SKM-1 treated with dmso at 0.1 percent for 144 hours (cell line): ENCODE measurements around the gene LCMT2.
"Not testable (repeated sequence)": the region's sequence is repeated elsewhere in the genome, so short reads cannot be mapped to it uniquely, and the experiment has no call there.

Experiments
- DNase-seq: peaks from one replicate; lab custom pipeline; 2025; ENCODE audit not compliant: unreplicated experiment; lab: John Stamatoyannopoulos, UW

Gene LCMT2

DNA sequence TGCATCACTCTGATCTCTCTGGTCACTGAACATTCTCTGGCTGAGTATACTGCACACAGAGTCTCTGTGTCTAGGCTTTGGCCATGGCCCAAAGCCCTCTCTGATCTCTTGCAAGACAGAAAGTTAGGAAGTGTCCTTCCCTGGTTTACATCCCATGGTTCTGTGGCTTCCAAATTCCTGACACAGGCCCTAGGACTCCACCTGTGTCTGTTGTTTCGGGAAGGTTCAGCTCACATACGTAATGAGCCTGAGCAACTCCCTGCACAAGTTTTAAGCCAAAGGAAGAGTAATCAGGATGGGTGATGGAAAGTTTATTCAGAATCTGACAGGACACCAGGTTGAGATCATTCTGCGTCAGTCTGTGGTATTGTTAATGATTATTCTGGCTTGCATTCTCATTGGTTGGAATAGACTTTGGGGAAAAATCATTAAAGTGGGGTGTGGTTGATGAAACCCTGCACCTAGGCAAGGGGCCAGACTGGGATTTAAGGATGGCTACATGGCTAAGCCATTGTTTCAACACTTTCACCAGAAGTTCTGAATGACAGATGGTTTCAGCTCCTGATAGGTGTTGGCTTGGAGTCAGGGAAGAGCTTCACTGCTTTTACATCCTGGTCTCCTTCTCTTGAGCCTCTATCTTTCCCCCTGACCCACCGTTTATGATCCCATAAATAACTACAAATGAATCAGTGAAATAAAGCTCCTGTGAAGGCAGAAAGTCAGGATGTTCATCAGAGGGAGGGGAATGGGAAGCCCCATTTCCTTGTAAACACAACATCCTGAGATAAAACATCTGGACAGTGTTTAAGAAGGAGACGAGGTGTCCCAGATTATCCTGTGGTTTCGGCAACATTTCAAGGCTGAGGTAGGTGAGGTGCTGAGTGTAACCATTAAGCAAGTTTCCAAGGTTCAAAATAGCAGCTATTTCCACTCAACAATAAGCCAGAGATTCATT is 14.1 kb downstream of the LCMT2 start:
- DNase-seq: no peak

DNA sequence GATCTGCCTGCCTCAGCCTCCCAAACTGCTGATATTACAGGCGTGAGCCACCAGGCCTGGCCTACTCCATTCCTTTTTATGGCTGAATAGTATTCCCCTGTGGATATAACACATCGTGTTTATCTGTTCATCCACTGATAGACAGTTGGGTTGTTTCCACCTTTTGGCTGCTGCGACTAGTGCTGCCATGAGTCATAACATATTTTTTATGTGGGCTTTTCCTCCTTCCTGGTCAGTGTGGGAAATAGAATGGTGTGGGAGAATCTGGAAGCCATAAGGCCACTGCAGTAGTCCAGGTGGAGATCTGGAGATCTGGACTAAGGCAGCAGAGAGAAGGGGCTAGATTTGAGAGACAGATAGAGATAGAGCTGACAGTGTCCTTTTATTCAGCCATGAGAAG is 16.2 kb downstream of the LCMT2 start:
- no peak for DNase-seq

DNA sequence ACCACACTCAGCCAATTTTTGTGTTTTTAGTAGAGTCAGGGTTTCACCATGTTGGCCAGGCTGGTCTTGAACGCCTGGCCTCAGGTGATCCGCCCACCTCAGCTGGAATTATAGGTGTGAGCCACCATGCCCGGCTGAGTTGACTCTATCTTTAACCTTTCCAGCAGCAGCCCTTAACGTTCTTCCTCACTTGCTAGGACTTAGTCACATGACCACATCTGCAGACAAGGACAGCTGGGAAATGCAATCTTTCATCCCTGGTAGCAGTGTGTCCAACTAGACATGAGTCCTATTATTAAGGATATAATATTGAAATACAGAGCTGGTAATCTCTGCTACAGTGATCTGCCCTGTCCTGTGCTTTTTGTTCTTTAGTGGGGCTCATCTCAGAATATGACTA is 18.0 kb downstream of the LCMT2 start:
- DNase-seq: no peak

DNA sequence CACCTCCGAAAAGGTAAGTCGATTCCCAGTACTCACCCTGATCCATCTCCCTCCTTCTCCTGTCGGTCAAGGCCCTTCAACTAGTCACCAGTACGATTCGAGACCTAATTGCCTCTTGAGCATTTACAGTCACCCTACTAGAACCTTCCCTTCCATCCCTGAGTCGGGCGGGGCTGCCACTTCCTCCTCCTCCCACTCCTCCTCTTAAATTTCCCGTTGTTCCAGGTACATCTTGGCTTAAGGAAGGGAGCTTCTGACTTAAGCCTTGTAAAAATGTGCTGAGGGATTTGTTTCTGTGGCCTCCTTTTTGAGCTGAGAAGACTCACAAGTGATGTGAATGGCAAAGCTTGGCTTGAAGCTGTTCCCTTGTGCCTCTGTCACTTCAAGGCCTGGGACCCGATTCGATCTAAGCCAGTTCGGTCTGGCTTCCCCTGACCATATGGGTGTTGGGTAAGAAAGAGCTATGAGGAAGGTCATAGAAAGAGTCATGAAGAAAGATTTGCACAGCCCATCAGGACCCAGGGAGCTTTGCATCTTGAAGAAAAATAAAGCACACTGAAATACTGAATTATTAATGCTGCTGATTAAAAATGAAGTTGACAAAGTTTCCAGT is 28.1 kb downstream of the LCMT2 start, which contains the start of gene TGM7:
TSS of gene TGM7 (minus strand) at position 51 of the 613 bp plus-strand sequence.
- DNase-seq: peak; percentile 27

- DNase-seq: no peak
Observed at GRCh38 chr15:43299884-43300283, 30.5 kb downstream of the LCMT2 start.

GRCh38 chr15:43299411-43299810 is 31.0 kb downstream of the LCMT2 start:
- DNase-seq: no peak

GRCh38 chr15:43294091-43294706 is 36.2 kb downstream of the LCMT2 start:
- no peak for DNase-seq

GRCh38 chr15:43293432-43293831 is 36.9 kb downstream of the LCMT2 start:
- no peak for DNase-seq

GRCh38 chr15:43292375-43293078 is 37.8 kb downstream of the LCMT2 start:
- DNase-seq: no peak

GRCh38 chr15:43289656-43290055 is 40.7 kb downstream of the LCMT2 start:
- DNase-seq: not testable (repeated sequence)

DNA sequence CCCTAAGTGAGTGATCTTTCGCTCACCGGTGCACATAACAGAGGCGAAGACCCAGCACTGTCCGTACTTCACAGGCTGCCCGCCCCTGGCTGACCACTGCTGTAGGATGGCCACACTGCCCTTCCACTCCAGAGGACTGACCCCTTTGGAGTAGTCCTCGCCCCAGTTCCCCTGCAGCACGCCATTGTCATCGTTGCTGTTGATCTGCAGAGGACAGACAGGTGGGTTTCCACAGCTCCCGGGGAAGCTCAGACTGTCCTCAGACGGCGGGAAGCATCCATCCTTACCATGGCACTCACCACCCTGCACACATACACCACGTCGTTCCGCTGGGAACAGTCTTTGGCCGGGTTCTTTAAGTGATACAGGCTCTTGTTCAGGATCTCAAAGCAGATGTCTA is 43.1 kb downstream of the LCMT2 start:
- DNase-seq: no peak

DNA sequence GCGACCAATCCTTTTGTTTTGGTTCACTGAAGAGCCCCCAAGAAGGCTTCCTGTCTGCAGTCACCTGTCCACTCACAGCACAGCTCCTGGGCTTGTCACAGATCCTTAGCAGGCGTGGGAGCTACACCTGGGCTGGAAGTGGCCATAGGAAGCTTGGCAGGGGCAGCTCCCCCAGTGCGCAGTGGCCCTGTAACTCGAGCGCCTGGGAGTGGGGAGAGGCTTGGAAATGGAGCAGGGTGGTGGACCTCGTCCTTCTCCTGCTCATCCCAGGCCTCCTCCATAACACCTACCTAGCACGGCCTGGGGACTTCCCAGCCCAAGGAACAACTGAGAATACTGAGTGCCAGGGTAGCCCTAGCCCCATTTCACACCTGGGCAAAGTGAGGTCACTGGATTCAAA is 44.3 kb downstream of the LCMT2 start:
- DNase-seq: no peak

DNA sequence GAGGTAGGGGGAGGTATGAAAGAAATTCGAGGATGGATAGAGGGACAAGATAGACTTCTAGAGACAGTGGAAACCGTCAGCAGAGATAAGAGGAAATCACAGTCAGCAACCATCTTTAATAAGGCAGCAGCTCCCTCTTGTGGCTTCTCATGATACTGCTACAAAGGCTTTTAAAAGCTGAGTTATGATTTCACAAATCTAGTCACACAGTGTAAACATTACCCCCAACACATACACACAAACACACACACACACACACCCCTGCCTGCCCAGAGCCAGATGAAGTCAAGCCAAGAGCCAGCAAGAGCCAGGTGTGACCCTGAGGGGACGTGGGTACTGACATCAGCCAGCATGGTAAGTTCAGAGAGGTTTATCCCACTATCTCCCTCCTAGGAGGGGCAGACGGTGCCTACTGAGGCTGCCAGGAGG is 44.8 kb downstream of the LCMT2 start:
- DNase-seq: peak; percentile 72

GRCh38 chr15:43283526-43283925 is 46.8 kb downstream of the LCMT2 start:
- DNase-seq: no peak

DNA sequence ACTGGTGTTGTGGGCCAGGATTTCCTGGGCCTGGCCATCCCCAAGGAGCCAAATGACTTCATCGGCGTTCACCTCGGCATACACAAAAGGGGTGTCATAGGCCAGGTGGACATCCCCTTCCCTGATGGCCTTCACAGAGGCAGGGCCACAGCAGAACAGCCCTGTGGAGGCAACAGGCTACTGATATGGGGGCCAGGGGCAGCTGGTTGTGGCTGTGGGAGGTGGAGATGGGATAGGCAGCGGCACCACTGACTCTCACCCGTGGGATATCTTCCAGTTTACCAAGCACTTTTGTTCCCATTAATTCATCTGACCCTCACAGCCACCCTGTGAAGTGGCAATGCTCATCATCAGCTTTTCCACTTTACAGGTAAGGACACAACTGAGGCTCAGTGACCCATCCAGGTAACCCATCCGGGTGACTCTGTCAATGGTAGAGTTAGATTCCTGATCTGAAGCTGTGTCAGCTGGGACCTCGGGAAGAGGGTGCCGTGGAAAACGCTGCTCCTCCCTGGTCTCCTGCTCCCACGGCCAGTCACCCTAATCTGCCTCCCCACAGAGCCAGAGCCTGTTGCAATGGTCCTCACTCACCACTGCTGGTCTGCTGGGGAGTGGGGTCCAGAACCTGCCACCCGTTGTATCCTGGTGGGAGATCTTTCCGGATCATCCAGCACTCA is 48.3 kb downstream of the LCMT2 start:
- no peak for DNase-seq

DNA sequence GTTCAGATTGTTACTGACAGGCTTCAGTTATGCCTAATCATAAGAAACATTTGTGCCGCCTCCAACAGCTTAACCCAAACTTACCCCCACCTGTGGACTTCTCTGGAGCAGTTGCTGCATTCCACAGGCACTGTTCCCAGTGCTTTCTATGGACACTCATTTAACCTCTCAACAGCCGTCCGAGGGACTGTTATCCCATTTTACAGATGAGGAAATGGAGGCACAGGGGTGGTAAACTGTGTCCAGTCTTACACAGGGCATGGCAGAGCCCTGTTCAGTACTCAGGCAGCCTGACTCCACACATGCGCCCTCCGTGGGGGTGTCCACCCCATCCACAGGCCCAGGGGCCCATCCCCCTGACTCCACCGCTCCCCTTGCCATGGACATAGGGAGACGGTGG is 49.4 kb downstream of the LCMT2 start:
- no peak for DNase-seq

DNA sequence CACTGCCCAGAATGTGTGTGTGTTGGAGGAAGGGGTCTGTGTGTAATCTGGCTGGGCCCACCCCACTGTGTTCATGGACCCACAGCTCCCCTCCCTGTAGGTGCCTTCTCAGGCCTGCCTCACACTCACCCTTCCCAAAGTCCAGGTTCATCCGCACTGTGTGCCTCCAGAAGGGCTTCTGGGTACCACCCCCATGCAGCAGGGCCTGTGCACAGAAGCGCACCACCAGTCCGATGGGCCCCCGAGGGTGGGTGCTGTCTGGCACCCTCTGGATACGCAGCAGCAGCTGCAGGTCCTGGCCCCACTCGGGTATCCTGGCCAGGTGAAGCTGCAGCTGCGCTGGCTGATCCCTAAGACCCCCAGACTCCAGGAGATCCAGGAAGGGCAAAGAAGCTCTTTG is 50.9 kb downstream of the LCMT2 start:
- no peak for DNase-seq

DNA sequence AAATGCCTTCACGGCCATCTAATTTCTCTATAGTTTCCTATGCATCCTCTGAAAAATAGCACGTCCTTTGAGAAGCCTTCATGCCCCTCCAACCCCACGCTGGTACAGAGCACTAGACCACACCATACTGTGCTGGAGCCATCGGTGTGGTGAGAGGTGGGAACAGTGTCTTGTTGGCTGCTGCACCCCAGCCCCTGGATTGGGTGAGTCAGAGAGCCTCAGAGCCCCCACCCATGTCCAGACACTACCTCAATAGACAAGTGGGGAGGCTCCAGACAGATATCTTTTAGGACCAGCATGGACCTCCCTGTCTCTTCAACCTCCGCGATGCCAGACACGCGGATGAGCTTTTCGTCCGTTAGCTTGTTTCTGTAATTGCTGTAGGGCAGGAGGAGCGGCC is 51.5 kb downstream of the LCMT2 start:
- no peak for DNase-seq

GRCh38 chr15:43277901-43278300 is 52.5 kb downstream of the LCMT2 start:
- DNase-seq: no peak

DNA sequence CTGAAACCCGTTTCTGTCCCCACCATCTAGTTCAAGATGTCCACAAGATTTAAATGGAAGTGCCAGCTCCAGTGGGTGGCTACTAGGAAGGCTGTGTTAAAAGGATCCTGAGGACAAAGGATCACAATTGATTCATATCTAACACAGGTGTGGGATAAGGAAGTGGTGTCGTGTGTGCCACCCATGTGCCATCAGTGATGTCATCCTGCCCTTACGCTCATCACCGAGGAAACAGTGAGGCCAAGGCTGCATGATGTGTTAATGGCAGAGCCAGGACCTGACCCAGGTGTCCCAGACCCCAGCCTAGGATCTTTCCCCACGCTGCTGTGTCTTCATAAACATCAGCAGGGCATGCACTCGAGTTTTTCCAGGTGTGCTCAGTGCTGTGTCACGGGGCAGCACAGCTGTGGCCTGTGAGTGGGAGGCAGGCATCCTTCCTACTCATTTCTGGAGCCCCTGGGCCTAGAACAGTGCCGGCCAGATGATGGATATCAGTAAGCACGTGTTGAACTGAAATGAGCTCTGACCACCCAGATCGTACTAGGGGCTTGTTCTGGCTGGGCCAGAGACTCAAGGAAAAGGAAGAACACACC is 53.0 kb downstream of the LCMT2 start:
- no peak for DNase-seq
